GM19397 (cell line): Measurements from ENCODE around the gene GRID2.
"Not testable (repeated sequence)": the region's sequence is repeated elsewhere in the genome, so short reads cannot be mapped to it uniquely, and the experiment has no call there.

Experiments used
- ATAC-seq: cut with Tn5 transposase; IDR thresholded peaks from one replicate; pipeline ENCODE4 v1.9.1; 2021; ENCODE audit warnings: mild to moderate bottlenecking, moderate library complexity; ENCODE audit not compliant: unreplicated experiment

Gene GRID2

DNA sequence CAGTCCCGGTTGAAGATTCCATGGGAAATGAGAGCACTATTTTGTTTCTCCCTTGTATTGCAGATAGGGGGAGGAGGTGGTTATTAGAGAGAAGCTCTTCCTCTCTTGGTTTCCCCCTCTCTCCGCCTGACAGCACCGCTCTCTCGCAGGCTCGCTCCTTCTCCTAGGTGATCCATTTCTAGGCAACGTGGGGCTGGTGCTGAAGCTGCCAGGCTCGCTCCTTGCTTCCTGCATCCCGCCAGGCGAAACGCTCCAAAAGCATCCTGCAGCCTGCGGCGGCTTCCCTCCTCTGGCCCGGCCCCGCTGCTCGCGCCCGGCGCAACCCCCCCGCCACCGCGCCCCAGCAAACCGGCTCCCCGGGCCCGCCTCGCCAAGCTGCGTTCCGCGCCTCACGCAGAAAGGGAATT lies at the start of gene GRID2:
Gene GRID2 (plus strand): TSS at position 346 of the 407 bp plus-strand sequence.
- no peak for ATAC-seq

DNA sequence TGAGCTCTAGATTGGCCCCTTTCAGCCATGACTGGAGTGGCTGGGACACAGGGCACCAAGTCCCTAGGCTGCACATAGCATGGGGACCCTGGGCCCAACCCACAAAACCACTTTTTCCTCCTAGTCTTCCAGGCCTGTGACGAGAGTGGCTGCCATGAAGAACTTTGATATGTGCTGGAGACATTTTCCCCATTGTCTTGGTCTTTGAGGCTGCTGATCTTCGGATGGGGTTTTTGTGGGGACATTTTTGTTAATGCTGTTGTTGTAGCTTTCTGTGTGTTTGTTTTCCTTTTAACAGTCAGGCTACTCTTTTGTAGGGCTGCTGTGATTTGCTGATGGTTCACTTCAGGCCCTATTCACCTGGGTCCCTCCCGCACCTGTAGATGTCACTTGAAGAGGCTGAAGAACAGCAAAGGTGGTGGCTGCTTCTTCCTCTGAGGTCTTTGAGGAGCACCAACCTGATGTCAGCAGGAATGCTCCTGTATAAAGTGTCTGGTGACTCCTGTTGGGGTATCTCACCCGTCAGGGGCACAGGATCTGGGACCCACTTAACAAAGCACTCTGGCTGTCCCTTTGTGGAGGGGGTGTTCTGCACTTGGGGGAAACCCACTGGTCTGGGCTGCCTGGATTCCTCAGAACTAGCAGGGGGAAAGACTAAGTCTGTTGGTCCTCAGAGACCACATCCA lies 49.6 kb upstream of the GRID2 start:
- ATAC-seq, result no peak

DNA sequence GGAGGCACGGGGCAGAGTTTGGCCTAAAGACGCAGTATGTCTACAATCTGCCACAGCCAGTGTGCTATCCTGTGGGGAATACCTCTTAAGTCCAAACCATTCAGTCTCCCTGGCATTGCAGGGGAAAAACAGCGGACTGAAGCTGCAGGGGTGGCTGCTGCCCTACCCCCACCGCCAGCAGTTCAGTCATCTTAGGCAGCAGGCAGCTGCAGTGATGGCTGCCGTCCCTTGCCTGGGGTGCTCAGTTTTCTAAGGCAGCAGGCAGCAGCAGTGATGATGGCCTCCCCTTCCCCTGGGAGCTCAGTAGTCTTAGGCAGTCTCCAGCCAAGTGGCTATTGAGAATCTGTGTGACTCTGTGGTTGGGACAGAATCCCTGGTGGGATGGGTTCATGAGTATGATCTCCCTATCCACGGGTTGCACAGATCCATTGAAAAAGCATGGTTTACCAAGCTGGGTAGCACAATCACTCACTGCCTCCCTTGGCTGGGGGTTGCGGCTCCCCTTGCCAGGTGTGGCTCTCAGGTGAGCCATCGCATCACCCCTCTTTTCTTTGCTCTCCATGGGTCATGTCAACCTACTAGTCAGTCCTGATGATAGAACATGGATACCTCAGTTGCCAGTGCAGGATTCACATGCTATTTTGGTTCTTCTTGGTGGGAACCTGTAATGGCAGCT lies 48.9 kb upstream of the GRID2 start:
- no peak for ATAC-seq

DNA sequence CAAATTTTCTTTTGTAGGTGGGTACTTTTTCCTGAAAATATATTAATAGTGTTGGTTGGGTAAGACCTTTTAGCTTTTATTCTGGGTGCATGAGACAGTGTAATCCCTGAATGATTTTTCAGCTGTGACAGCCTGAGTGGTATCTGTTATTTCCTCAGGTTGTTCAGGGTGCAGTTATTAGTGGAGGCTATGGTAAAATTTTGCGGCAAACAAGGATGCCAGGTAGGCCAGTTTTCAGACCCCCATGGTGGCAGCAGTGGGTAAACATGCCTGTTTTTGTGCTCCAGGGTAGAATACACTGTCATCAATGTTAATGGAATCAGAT lies 47.9 kb upstream of the GRID2 start:
- no peak for ATAC-seq

DNA sequence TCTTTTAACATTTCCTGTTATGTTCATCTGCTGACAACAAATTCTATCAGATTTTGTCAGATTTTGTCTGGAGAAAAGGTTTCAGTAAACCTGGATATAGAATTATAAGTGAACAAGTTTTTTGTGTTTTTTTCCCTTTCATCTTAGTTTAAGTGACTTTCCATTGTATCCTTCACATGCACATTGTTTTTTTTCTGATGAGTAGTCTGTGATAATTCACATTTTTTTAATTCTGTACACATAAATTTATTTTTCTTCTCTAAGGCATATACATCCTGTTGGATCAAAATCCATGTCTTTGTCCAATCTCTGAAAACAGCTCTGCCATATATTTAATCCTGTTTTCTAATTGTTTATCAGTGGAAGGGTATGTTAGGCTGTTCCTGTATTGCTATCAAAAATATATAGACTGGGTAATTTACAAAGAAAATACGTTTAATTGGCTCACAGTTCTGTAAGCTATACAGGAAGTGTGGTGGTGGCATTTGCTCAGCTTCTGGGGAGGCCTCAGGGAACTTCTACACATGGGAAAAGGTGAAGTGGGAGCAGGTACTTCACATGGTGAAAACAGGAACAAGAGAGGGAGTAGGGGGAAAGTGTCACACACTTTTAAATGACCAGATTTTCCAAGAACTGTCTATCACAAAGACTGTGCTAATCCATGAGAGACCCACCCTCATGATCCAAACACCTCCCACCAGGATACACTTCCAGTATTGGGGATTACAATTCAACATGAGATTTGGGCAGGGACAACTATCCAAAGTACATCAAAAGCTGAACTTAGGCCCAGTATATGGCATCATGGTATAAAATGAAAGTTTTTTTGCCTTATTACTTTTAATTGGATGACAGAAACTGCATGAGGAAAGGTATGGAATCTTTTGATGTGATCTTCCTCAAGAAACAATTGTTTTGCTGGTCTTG lies 45.6 kb upstream of the GRID2 start:
- ATAC-seq, result no peak

DNA sequence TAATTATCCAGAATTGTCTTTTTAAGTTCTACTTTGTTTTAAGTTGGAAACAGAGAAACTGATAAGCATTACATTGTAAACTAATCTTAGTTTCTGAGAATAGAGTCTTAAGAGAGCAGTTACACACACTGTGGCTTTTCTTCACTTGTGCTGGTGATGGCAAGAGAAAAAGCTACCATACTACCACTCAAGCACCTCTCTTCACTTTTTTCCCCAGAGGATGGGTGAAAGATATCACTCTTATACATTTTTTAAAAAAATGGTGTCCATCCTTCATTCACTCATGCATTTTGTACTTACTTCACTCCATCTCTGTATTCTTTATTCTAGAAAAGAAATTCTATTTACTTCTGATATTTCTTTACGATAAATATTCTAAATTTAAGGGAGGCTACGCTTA lies 42.5 kb upstream of the GRID2 start:
- ATAC-seq, result no peak

DNA sequence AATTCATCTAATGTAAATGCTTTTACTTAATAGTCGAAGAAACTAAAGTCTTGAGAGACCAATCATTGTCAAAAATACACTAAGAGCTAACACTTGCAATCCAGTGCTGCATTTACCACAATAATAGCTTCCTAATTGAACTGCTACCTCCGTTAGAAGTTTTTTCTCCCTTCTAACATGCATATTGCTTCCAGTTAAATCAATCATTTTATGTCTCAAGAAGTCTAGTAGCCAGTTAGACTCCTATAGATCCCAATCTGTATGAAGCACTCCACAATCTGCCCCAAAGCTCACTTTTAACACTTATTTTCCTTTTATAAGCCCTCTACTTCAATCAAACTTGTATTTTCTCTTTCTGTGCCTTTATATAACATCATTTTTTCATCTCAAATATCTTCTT lies 41.4 kb upstream of the GRID2 start:
- ATAC-seq, result no peak

DNA sequence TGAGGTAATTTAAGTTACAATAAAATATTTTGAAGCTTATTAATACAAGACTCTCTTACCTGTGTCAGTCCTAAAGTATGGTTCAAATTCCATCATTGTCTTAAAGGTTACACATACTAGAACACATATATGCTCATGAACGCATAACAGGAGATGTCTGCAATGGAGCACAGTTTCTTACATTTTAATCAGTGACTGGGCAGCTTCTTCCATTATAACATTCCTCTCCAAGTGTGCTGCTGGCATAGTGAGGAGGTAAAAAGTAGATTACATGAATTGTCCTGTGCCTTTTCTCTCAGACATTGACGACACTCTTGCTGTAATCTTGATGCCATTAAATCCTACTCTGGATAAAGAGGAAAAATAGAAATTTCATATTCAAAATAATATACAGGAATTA lies 40.8 kb upstream of the GRID2 start:
- ATAC-seq, result no peak

DNA sequence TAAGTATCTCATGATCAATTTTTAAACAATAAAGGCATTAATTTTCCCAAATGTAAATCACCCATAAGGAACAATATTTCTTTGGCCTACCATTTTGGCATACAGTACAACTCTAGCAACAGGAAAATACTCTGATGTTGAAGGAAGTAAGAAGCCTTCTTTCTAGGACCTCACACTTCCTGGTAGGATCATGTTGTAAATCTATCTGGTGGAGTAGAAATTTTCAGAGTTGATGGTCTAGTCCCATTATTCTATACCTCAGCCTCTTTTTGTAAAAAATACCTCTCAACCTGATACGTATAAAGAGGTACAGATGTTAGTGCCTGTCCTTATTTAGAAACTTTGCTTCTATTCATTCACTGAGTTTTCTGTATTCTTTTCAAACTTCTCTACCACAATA lies 40.2 kb upstream of the GRID2 start:
- ATAC-seq, result no peak

DNA sequence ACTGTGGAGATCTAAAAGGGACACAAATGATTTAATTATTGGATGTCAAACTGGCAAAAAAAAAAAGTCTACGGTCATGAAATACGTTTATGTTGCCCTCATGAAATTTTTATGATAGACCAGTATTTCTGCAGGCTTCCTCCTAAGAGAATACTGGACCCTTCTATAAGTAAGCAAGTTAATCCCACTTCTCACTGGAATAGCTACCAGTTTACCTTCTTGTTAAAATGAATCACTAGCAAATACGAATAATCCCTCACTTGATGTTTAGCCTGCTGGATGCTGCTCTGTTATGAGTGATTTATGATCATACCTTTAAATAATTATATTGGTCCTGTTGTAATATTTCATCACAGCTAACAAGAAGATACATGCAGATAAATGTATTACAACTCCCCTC lies 39.6 kb upstream of the GRID2 start:
- ATAC-seq, result no peak

DNA sequence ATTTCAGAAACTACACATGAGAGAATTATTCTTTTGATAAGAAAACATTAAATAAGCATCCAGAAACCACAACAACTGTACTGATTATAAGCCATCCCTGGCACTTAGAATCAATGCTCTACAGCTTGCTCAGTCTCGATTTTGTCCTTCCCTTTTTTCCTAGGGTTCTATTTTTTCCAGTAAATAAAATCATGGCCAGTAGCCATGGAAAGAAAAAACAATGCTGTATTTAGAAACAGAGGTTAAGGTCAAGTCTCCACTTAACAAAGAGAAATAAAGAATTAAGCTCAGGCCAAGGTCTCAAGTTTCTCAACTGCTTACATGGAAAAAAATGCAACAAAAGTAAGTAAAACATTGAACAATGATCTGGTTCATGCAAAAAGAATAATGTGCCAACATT lies 38.7 kb upstream of the GRID2 start:
- ATAC-seq, result no peak

DNA sequence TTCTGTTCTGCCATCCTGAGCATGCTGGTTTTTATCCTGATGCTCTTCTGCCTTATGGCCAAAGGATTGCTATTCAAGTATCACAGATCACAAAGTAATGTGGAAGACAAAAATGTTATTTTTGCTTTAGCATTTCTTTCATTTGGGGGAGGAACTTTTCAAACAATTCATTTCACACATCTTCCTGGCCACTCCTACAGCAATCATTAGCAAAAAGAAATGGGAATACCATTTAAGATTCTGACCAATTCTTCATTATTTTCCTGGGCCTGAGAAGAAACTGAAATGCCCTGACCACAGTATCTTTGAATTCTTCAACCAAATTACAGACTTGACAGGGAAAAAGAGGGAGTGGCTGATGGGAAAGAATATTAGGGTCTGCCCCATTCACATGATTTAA lies 38.0 kb upstream of the GRID2 start:
- no peak for ATAC-seq

DNA sequence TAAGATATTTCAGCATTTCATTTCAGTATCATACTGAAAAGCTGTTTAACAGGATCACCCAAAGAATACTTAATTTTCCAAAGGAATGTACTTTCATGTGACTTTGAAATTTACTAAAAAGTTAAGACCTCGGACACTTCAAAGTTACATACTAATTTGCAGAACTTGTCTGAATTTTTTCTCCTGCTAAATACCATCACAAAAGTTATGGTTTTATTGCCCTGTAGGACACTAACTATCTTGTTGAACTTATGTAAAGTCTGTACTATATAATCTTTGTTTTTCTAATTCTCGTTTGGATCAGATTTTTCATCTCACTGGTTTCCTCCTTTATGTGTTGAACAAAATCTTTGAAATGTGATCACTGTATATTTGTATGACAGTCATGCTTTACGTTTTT lies 37.2 kb upstream of the GRID2 start:
- ATAC-seq, result no peak

DNA sequence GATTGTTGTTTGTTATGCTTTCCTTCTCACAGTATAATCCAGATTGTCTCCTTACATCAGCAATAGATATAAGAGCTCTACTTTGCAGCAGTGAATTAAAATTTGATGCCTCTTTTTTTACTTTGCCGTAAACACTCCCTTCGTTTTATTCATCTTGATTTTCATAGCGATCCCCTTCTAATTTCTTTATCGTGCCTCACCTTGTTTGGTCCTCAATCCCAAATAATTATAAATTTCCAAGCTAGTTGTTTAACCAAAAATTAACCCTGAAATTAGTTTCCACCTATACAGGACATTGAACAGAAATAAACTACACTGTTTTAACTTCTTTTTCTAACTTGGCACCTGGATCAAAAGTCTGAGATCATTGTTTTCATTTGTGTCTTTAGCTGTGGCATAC lies 35.1 kb upstream of the GRID2 start:
- ATAC-seq, result no peak

DNA sequence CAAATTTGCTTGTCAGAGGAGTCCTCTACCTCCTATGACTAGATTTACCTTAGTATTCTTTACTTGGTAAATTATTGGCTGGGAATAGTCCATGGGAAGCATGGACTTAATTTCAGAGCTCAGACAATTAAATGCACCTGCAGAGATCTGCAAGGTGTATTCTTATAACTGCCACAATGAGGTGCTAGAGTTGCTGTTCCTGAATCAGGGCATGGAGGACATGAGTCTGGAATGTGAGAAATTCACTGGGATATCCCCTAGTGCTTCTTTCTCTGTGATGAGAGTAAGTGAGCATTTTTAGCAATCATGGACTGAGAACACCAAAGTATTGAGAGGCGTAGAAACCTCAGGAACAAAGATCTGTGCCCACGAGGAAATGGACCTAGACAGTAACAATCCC lies 32.9 kb upstream of the GRID2 start:
- ATAC-seq, result no peak

DNA sequence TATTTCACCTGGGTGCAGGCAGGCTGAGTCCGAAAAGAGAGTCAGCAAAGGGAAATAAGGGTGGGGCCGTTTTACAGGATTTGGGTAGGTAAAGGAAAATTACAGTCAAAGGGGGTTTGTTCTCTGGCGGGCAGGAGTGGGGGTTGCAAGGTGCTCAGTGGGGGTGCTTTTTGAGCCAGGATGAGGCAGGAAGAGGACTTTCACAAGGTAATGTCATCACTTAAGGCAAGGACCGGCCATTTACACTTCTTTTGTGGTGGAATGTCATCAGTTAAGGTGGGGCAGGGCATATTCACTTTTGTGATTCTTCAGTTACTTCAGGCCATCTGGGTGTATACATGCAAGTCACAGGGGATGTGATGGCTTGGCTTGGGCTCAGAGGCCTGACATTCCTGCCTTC lies 32.2 kb upstream of the GRID2 start:
- ATAC-seq, result not testable (repeated sequence)

DNA sequence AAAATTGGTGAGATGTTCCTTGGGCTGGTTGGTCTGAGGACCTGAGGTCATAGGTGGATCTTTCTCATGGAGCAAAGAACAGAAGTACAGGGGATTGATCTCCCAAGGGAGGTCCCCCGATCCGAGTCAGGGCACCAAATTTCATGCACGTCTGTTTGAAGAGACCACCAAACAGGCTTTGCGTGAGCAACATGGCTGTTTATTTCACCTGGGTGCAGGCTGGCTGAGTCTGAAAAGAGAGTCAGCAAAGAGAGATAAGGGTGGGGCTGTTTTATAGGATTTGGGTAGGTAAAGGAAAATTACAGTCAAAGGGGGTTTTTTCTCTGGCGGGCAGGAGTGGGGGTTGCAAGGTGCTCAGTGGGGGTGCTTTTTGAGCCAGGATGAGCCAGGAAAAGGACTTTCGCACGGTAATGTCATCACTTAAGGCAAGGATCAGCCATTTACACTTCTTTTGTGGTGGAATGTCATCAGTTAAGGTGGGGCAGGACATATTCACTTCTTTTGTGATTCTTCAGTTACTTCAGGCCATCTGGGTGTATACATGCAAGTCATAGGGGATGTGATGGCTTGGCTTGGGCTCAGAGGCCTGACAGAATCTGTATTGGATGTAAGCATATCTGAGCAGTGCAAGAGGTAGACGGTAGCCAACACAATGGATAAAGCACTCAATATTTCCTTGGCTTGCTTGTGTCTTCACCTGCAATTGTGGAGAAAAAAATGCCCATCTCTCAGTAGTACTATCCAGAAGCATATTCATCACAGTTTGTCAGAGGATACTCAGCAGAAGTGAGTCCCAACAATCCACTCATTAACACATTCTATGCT lies 26.5 kb upstream of the GRID2 start:
- ATAC-seq, result not testable (repeated sequence)

DNA sequence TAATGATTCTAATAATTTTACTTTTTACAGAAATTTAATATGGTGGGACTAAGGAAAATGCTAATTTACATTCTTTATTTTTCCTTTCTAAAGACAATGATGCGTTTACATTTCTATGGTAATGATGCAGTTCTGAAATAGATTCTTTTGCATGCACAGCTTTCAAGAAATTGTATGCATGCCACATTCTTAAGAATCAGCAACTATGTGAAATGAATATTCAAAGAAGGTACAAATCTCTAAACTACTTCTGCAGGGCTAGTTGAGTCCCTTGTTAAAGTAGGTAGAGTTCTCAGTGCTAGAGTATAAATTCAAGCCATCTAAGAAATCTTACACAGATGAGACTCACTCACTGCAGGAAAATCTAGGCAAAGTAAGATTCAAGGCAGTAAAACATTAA lies 24.5 kb upstream of the GRID2 start:
- no peak for ATAC-seq

DNA sequence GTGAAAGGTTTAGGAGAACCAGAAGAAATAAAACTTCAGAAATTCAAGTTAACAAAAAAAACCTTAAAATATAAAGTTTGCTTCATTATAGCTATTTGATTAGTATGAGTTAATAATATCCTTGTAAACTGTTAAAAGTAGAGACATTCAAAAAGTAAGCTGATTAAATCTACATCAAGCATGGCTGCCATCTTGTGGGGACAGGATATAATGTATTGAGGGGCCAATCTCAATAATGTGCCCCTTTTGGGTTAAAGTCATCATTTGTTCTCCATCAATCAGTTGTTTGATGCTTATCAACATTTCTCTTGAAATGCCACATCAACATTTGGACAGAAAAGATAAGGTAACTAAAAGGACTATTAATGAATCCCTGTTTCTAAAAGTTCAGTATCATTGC lies 4.6 kb upstream of the GRID2 start:
- no peak for ATAC-seq

DNA sequence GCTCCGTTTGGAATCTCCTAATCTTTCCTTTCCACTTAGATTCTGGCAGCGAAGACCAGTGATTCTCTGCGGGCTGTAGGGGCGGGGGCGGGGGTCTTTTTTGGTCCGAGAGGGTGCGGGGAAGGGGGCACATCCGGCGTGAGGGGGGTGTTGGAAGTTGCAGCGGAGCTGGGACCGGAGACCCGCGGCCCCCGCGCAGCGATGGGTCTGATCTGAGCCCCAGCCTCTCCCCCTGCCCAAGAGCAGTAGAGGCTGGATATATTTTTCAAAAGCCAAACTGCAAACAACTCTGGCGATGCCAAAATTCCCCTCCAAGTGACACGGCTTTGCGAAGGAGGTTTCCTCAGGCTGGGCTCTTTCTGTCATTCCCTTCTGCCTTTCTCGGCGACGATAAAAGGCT lies 355 bp downstream of the GRID2 start:
- ATAC-seq, result no peak

DNA sequence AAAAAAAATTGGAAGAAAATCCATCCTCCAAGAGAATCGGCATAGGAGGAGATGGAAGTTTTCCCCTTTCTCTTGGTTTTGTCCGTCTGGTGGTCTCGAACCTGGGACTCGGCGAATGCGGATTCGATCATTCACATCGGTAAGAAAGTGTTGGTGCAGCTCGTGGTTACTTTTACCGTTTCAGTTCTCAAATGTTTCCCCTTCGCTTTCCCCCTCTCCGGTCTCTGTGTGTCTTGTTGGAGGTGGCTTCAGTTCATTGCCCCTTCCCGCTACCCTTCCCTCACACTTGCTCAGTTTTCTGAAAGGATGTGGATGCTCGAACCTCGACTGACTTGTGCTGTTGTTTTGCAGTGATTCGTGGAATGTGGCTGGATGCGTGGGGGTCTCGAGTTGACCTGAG lies 840 bp downstream of the GRID2 start:
- no peak for ATAC-seq
